PC-9 (cell line): ENCODE results near the gene EDC3. TPM values are rescaled to one million over a fixed set of nuclear protein-coding genes. Genes with fewer than 3 reads are reported as not detected.

Source experiments
- BruUV-seq: library from RNA; stranded (reverse); fragments of 400-500 nt; replicated peaks from 2 replicates; lab custom pipeline; 2021; lab: Mats Ljungman, UMichigan
- CTCF ChIA-PET: fragments of 300-600 bp; sonication (Branson Sonifier 250); formaldehyde crosslinking; loops from one replicate; lab custom pipeline; 2022; ENCODE audit warnings: antibody characterized with exemption; lab: Charles Lee
- POLR2A ChIA-PET: fragments of 300-600 bp; sonication (Branson Sonifier 250); formaldehyde crosslinking; loops from one replicate; lab custom pipeline; 2022; ENCODE audit warnings: antibody characterized with exemption; ENCODE audit not compliant: unreplicated experiment; lab: Charles Lee
- DNase-seq, 2 experiments: peaks; one replicate each; pipeline versions ENCODE4 v3.0.0 to v3.0.0-alpha.2; 2015 to 2022; ENCODE audit warnings: mixed read lengths in 1 of 2
- H2AFZ ChIP-seq: fragments of 200-600 bp; sonication (generic); 2 replicates; pipeline ENCODE4 v1.8.1; 2017; ENCODE audit warnings: antibody characterized with exemption
- H3F3A ChIP-seq: fragments of 200-600 bp; sonication (generic); 2 replicates; pipeline ENCODE4 v1.8.1; 2017; ENCODE audit warnings: antibody characterized with exemption, mild to moderate bottlenecking, low read depth; ENCODE audit not compliant: insufficient read depth
- H3K27ac ChIP-seq: fragments of 200-600 bp; sonication (generic); 2 replicates; pipeline ENCODE4 v1.6.1; 2016; ENCODE audit warnings: mixed run types
- H3K27me3 ChIP-seq: fragments of 200-600 bp; sonication (generic); 2 replicates; pipeline ENCODE4 v1.6.1; 2016; ENCODE audit warnings: low read depth, mixed run types; ENCODE audit not compliant: insufficient read depth
- H3K36me3 ChIP-seq: fragments of 200-600 bp; sonication (generic); 2 replicates; pipeline ENCODE4 v1.6.1; 2016; ENCODE audit warnings: low read depth, mixed run types
- H3K4me1 ChIP-seq: fragments of 200-600 bp; sonication (generic); replicated peaks from 2 replicates; pipeline ENCODE4 v1.6.1; 2016; ENCODE audit warnings: mixed run types; ENCODE audit not compliant: insufficient read depth
- H3K4me2 ChIP-seq: fragments of 200-600 bp; sonication (generic); 2 replicates; pipeline ENCODE4 v1.6.1; 2017; ENCODE audit warnings: mixed run types
- H3K4me3 ChIP-seq: fragments of 200-600 bp; sonication (generic); 2 replicates; pipeline ENCODE4 v1.6.1; 2016; ENCODE audit warnings: mixed run types
- H3K79me2 ChIP-seq: fragments of 200-600 bp; sonication (generic); 2 replicates; pipeline ENCODE4 v1.6.1; 2017; ENCODE audit warnings: low read depth, mixed run types
- H3K9me2 ChIP-seq: fragments of 200-600 bp; sonication (generic); 2 replicates; pipeline ENCODE4 v1.8.1; 2017; ENCODE audit warnings: mild to moderate bottlenecking; ENCODE audit not compliant: insufficient read depth
- H3K9me3 ChIP-seq: fragments of 200-600 bp; sonication (generic); 2 replicates; pipeline ENCODE4 v1.8.1; 2016; ENCODE audit warnings: low read depth; ENCODE audit not compliant: insufficient read depth
- H4K20me1 ChIP-seq: fragments of 200-600 bp; sonication (generic); 2 replicates; pipeline ENCODE4 v1.8.1; 2017; ENCODE audit not compliant: insufficient read depth
- EZH2 ChIP-seq: fragments of 200-600 bp; sonication (generic); IDR thresholded peaks from 2 replicates; pipeline ENCODE4 v1.8.0; 2017; ENCODE audit warnings: antibody characterized with exemption, low read depth
- intact Hi-C: fragments of 100-400 bp; cut with micrococcal nuclease; formaldehyde crosslinking; loops from one replicate; pipeline ENCODE4 v1.10.0; 2022; ENCODE audit not compliant: unreplicated experiment
- total RNA-seq: library from RNA; stranded (reverse); gene quantifications from 2 replicates; pipeline ENCODE4 v1.2.3, GENCODE V29; 2021
- TF ChIP-seq, protein P1 (sequence below): fragments of 200-600 bp; sonication (generic); conservative IDR thresholded peaks from 2 replicates; pipeline ENCODE4 v1.6.1; 2017; ENCODE audit warnings: mixed run types, antibody characterized with exemption, mild to moderate bottlenecking, moderate library complexity

The EDC3 gene
- total RNA-seq, 1 experiment from 2014 or later = 46.3 TPM

DNA sequence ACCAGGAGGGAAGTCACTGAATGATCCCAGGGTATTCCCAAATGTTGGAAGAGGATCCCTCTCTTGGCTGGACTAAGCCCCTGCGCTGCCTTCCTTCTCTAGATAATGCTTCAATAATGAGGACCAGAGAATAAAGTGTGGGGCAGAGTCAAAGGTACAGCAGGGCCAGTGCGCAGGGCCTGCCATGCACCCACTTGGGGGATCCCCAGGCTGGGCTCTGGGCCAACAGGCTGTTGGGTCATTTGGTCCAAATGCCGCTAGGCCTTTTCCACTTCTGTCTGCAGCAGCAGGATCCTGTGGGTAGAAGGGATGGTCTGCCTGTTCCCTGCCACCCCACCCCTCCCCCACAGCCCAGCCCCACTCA, 85.9 kb downstream of the EDC3 start:
- POLR2A ChIA-PET = no interaction called here

DNA sequence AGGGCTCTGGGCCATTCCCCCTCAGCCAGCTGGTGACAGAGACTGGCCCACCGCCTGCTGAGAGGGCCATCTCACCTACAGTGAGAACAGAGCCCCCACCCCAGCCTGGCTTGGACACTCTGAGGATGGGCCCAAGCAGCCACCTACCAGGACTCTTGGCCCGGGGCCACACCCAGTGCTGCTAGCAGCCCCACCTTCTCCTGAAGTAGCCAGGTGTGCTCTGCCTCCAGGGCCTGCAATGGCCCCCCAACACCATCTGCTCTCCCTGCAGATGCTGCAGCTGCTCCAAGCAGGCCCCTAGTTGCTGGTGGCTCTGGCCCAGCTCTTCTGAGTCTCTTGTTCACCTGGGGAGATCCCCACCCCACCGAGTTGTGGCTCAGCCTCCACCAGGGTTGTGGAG, 87.0 kb downstream of the EDC3 start:
- Histone ChIP-seq H3F3A (peaks cover 7% of the 10 kb centered on the region; the same call in 1 of the 2 replicates), H3K9me3 (no peaks in the 10 kb centered on the region), H3K27ac (no peak overlapping the region), H2AFZ (no peak overlapping the region), H3K27me3 (peaks cover 22% of the 10 kb centered on the region), H3K9me2 (no peaks in the 10 kb centered on the region), H4K20me1 (no peaks in the 10 kb centered on the region), H3K4me1 (0 out of 2 replicates have a peak, but pooled peaks cover 5% of the 10 kb centered on the region), H3K36me3 (no peaks in the 10 kb centered on the region), H3K4me3 (no peak overlapping the region), H3K4me2 (no peak overlapping the region), H3K79me2 (no peaks in the 10 kb centered on the region)
- DNase-seq = no peak
- ChIA-PET CTCF (interaction anchor here (0.5 kb wide), 1 partner anchor 123 kb away, joined by 3 read pairs; no protein-coding TSS in a partner anchor), POLR2A (no interaction called here)
- no TSS peak for BruUV-seq
- intact Hi-C loops = no loop called here
- TF ChIP-seq EZH2 = no peak
- TF ChIP-seq, protein P1, sequence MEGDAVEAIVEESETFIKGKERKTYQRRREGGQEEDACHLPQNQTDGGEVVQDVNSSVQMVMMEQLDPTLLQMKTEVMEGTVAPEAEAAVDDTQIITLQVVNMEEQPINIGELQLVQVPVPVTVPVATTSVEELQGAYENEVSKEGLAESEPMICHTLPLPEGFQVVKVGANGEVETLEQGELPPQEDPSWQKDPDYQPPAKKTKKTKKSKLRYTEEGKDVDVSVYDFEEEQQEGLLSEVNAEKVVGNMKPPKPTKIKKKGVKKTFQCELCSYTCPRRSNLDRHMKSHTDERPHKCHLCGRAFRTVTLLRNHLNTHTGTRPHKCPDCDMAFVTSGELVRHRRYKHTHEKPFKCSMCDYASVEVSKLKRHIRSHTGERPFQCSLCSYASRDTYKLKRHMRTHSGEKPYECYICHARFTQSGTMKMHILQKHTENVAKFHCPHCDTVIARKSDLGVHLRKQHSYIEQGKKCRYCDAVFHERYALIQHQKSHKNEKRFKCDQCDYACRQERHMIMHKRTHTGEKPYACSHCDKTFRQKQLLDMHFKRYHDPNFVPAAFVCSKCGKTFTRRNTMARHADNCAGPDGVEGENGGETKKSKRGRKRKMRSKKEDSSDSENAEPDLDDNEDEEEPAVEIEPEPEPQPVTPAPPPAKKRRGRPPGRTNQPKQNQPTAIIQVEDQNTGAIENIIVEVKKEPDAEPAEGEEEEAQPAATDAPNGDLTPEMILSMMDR = no peak

More for the DNA sequence above, 85.9 kb downstream of the EDC3 start:
- CTCF ChIA-PET = no interaction called here
- DNase-seq = no peak
- peaks cover 12% of the 10 kb centered on the region for H3F3A ChIP-seq
- no peaks in the 10 kb centered on the region for H3K79me2 ChIP-seq
- H3K27me3 ChIP-seq = peaks cover 22% of the 10 kb centered on the region
- no peaks in the 10 kb centered on the region for H3K36me3 ChIP-seq
- no peak overlapping the region for H3K4me2 ChIP-seq
- no peaks in the 10 kb centered on the region for H4K20me1 ChIP-seq
- H3K4me3 ChIP-seq = no peak overlapping the region
- H3K9me2 ChIP-seq = no peaks in the 10 kb centered on the region
- H3K27ac ChIP-seq = no peak overlapping the region
- no peak overlapping the region for H2AFZ ChIP-seq
- H3K4me1 ChIP-seq = 0 out of 2 replicates have a peak, but pooled peaks cover 6% of the 10 kb centered on the region
- intact Hi-C loops = no loop called here
- no TSS peak for BruUV-seq
- TF ChIP-seq, protein P1 = no peak
- TF ChIP-seq EZH2 = no peak
- no peaks in the 10 kb centered on the region for H3K9me3 ChIP-seq

DNA sequence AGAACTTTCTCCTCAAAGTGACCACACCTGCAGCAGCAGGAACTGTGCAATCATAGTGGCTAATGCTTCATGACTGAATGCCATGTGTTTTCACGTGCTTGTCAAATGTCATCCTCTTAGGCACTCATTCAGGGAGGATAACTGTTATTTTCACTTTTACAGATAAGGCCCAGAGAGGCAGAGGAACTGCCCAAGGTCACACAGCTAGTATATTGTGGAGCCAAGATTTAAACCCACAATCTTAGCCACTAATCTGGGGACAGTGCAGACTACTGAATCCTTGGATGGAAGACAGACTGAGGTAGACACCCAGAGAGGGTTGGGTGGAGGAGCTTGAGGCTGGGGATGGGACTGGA, 90.1 kb downstream of the EDC3 start:
- POLR2A ChIA-PET = no interaction called here

More for the DNA sequence above, 90.1 kb downstream of the EDC3 start:
- Histone ChIP-seq H3K4me3 (no peak overlapping the region), H3K36me3 (no peaks in the 10 kb centered on the region), H3K4me2 (no peak overlapping the region), H3K9me2 (no peaks in the 10 kb centered on the region), H3K79me2 (no peaks in the 10 kb centered on the region), H3K9me3 (no peaks in the 10 kb centered on the region), H3F3A (no peaks in the 10 kb centered on the region), H2AFZ (no peak overlapping the region), H3K27ac (no peak overlapping the region), H4K20me1 (no peaks in the 10 kb centered on the region), H3K4me1 (no peaks in the 10 kb centered on the region), H3K27me3 (peaks cover 20% of the 10 kb centered on the region)
- TF ChIP-seq EZH2 = no peak
- TF ChIP-seq, protein P1 = no peak
- CTCF ChIA-PET = no interaction called here
- no TSS peak for BruUV-seq
- DNase-seq = no peak
- intact Hi-C loops = no loop called here
